ENCODE data around the gene IMPA2.
"Not testable (repeated sequence)": the region's sequence is repeated elsewhere in the genome, so short reads cannot be mapped to it uniquely, and the experiment has no call there.

Gene IMPA2

DNA sequence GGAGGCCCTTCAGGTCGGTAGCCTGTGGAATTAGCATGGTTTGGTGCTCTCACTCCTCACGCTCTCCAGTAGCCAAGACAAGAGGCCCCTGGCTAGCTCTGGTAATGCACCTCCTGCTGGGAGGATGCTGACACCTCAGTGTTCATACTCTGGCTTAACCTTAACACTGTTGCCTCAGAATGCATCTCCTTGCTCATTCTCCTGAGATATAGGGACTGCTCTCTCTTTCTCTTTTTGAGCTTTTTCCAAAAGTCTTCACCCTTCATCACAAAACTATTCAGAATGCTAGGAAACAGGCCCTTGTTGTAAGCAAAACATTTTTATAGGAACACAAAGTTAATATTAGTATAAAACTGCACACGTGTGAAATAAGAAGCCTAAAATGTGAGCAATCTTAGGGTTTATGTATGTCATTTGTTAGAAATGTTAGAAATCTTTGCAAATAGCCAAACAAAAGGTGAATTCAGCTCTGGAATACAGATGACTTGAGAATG is 17.3 kb upstream of the IMPA2 start:
- no peak for DNase-seq

- no peak for DNase-seq
Measured at GRCh38 chr18:11969904-11970835, 11.1 kb upstream of the IMPA2 start.

DNA sequence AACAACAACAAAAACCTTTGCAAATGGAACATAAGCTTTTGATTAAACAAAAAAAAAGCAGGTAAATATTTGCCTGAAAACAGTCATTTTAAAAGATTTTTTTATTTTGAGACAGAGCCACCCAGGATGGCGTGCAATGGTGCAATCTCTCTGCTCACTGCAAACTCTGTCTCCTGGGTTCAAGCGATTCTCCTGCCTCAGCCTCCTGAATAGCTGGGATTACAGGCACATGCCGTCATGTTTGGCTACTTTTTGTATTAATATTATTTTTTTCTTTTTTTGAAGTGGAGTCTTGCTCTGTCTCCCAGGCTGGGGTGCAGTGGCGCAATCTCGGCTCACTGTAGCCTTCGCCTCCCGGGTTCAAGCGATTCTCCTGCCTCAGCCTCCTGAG is 10.5 kb upstream of the IMPA2 start:
- not testable (repeated sequence) for DNase-seq

- no peak for DNase-seq
Measured at GRCh38 chr18:11972371-11973174, 8.7 kb upstream of the IMPA2 start.

- DNase-seq, result no peak
Measured at GRCh38 chr18:11974741-11975325, 6.5 kb upstream of the IMPA2 start.

GRCh38 chr18:11975723-11976122 is 5.6 kb upstream of the IMPA2 start:
- no peak for DNase-seq

GRCh38 chr18:11976315-11977152 is 4.8 kb upstream of the IMPA2 start:
- no peak for DNase-seq

- DNase-seq, result no peak
Measured at GRCh38 chr18:11977153-11977466, 4.2 kb upstream of the IMPA2 start.

GRCh38 chr18:11978956-11979355 is 2.4 kb upstream of the IMPA2 start:
- DNase-seq, result no peak

DNA sequence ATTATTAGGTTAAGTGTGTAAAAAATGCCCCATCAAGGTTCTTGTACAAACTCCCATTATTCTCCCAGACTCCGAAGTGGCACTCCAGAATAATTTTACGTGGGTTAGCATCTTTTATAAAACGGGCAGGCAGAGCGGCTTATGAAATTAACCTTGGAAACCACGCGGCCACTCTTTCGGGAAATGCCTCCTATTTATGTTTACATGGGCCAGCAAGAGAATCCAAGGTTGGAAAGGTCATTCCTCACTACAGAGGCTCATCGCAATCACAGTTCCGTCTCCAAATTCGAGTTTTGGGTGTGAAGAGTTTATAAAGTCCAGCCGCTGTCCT is 1.2 kb upstream of the IMPA2 start:
- no peak for DNase-seq

- DNase-seq, result no peak
Measured at GRCh38 chr18:11980494-11981191, 664 bp upstream of the IMPA2 start.

GRCh38 chr18:11981543-11982366 is 448 bp downstream of the IMPA2 start:
- no peak for DNase-seq

GRCh38 chr18:11982981-11983380 is 1.7 kb downstream of the IMPA2 start:
- DNase-seq, result no peak

DNA sequence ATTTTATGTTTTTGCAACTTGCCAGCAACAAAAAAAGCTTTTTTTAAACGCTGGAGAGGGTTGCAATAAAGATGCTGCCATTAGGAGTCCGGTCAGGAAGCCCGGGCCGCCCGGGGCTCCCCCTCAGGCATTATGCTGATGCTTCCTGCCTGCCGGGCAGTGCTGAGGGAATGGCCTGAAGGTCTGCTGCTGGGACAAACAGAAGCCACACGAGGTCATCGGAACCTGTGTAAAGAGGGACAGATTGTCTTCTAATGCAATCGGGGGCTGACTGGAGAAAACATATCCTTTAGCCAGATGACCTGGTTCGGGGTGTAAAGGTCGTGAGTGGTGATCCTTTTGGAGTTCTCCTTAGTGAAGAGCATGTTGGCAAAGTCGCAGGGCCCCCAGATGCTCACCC is 2.3 kb downstream of the IMPA2 start:
- DNase-seq, result no peak

- no peak for DNase-seq
Measured at GRCh38 chr18:11984091-11984490, 2.8 kb downstream of the IMPA2 start.

DNA sequence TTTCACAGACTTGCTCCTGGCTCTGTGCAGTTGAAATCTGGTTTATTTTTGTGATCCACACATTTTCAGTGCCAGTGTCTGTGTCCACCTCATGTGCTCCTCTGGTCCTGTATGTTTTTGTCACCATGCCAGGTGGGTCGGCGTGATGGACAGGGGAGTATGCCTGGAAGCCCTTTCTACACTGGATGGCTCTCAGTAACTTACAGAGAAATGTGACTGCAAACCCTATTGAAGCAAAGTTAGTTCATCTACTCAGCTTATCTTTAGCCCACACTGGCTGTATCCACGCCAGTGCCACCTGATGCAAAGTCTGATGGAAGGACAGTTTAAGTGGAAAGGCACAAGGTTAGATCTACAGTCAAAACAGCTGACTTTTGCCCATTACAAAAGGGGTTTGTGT is 4.3 kb downstream of the IMPA2 start:
- no peak for DNase-seq

- no peak for DNase-seq
Measured at GRCh38 chr18:11986061-11986460, 4.8 kb downstream of the IMPA2 start.

- DNase-seq, result no peak
Measured at GRCh38 chr18:11987527-11987926, 6.2 kb downstream of the IMPA2 start.

DNA sequence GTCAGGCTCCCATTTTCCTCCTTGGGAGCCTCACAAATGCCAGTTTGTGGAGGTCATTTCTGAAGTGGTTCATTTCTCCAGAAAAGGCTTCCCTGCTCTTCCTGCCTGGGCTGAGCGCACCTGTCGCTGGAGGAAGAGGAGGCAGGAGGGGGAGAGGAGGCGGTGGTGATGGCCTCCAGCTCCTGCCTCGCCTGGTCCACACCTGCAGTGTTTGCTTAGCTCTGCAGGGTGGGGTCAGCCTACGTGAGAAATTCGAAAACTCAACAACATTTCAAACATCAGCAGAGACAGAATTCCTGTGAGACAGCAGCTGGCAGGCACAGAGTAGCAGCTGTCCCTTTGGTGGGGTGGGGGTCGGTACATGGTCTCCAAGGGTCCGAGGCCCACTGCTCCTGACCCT is 7.9 kb downstream of the IMPA2 start:
- DNase-seq, result no peak

GRCh38 chr18:11989966-11990380 is 8.7 kb downstream of the IMPA2 start:
- DNase-seq, result no peak

DNA sequence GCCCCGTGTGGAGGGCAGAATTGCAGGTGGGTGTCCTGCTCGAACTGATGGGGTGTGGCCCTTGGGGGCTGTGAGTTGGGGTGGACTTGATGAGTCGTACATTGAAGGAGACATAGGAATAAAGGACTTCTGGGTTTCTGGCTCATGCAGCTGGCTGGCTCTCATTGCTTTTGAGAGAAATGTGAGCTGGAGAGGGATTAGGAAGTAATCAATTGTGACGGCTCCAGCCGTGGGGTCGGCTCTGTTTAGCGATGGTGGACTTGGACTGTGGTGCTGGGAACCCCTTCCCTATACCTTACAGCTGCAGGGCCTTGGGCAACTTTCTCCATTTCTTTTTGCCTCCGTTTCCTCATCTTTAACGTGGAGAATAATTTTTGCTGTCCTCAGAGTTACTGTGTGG is 9.2 kb downstream of the IMPA2 start:
- DNase-seq, result no peak

Measured in NCI-H2029 treated with DMSO at 0.1 percent for 48 hours (cell line).